ENCODE measurements around the gene RTEL1.

RTEL1 gene

DNA sequence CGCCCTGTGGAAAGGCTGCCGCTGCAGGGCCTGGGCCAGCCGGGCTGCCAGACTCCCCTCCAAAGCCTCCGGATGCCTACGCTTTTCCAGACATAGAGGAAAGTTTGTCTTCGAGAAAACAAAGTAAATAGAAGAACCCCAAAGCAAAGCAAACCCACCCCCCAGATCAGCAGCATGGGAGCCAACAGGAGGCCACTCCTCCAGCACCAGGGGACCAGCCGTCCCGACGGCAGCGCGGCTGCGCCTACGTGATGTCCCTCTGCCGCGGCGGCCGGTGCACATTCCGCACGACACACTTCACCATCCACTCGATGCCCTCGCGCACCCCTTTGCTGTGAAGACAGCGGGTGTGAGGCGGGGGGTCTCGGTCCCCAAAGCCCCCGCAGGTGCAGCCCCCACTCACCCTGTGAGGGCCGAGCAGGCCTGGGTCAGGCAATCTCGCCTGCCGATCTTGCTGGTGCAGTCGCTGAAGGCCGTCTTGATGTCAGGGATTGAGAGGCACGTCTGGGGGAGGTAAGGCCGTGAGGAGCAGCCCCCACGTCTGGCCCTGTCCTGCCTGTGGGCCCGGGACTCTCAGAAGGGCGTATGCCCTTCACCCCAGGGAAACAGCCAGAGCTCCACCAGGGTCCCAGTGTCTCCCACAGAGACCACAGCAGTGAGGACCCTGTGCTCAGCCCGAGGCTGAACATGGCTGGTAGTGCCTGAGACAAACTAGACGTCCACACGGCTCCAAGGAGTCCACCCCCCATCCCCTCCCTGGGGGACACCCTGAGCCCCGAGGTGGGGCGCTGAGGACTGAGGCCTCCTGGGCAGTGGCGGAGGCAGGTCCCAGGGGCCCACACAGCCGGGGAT, 42.3 kb downstream of the RTEL1 start:
- H3K36me3 ChIP-seq (ENCODE audit: insufficient read depth, low read length) = peaks cover 21% of the 10 kb centered on the region
- no peaks in the 10 kb centered on the region for H4K20me1 ChIP-seq (ENCODE audit: insufficient read depth, low read length)
- no peaks in the 10 kb centered on the region for H3K9me3 ChIP-seq (ENCODE audit: low read length)
- no peak overlapping the region for H2AFZ ChIP-seq (ENCODE audit: low read length)
- no peaks in the 10 kb centered on the region for H3K9me2 ChIP-seq (ENCODE audit: low read depth, low read length)
- no peaks in the 10 kb centered on the region for H3F3A ChIP-seq (ENCODE audit: insufficient read depth, low read length)
- H3K9ac ChIP-seq (ENCODE audit: low read length) = no peak overlapping the region
- no peak for TF ChIP-seq EZH2 (IDR thresholded peaks at IDR 0.05; ENCODE audit: borderline replicate concordance, low read length)
- TF ChIP-seq, protein P1, sequence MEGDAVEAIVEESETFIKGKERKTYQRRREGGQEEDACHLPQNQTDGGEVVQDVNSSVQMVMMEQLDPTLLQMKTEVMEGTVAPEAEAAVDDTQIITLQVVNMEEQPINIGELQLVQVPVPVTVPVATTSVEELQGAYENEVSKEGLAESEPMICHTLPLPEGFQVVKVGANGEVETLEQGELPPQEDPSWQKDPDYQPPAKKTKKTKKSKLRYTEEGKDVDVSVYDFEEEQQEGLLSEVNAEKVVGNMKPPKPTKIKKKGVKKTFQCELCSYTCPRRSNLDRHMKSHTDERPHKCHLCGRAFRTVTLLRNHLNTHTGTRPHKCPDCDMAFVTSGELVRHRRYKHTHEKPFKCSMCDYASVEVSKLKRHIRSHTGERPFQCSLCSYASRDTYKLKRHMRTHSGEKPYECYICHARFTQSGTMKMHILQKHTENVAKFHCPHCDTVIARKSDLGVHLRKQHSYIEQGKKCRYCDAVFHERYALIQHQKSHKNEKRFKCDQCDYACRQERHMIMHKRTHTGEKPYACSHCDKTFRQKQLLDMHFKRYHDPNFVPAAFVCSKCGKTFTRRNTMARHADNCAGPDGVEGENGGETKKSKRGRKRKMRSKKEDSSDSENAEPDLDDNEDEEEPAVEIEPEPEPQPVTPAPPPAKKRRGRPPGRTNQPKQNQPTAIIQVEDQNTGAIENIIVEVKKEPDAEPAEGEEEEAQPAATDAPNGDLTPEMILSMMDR (IDR thresholded peaks at IDR 0.05; ENCODE audit: low read length) = no peak
- H3K4me1 ChIP-seq (ENCODE audit: insufficient read depth, low read length, severe bottlenecking) = no peaks in the 10 kb centered on the region
- H3K4me2 ChIP-seq (ENCODE audit: low read length) = no peak overlapping the region
- H3K79me2 ChIP-seq (ENCODE audit: insufficient read depth, low read length) = no peaks in the 10 kb centered on the region
- H3K27ac ChIP-seq (ENCODE audit: low read depth, low read length, poor library complexity, severe bottlenecking) = no peak overlapping the region
- no peak overlapping the region for H3K4me3 ChIP-seq (ENCODE audit: low read depth, low read length, poor library complexity, severe bottlenecking)
- H3K27me3 ChIP-seq (ENCODE audit: insufficient read depth, low read length) = no peaks in the 10 kb centered on the region

DNA sequence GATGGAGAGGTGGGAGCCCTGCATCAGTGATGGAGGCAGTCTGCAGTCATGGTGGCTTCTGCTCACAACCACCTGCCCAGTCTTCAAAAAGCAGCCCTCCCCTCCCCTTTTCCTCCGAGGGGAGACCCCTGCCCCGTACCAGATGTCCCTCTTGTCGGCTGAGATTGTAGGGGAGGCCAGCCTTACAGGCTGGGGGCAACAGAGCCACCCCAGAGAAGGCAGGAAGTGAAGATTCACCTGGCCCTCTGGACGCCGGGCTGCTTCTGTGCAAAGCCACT, 42.9 kb downstream of the RTEL1 start:
- no peaks in the 10 kb centered on the region for H3K27me3 ChIP-seq (ENCODE audit: insufficient read depth, low read length)
- no peak overlapping the region for H3K4me3 ChIP-seq (ENCODE audit: low read depth, low read length, poor library complexity, severe bottlenecking)
- no peak overlapping the region for H3K9ac ChIP-seq (ENCODE audit: low read length)
- no peak overlapping the region for H2AFZ ChIP-seq (ENCODE audit: low read length)
- peaks cover 26% of the 10 kb centered on the region for H3K36me3 ChIP-seq (ENCODE audit: insufficient read depth, low read length)
- no peaks in the 10 kb centered on the region for H3K9me3 ChIP-seq (ENCODE audit: low read length)
- no peaks in the 10 kb centered on the region for H3F3A ChIP-seq (ENCODE audit: insufficient read depth, low read length)
- no peaks in the 10 kb centered on the region for H3K79me2 ChIP-seq (ENCODE audit: insufficient read depth, low read length)
- no peak overlapping the region for H3K4me2 ChIP-seq (ENCODE audit: low read length)
- H4K20me1 ChIP-seq (ENCODE audit: insufficient read depth, low read length) = no peaks in the 10 kb centered on the region
- H3K27ac ChIP-seq (ENCODE audit: low read depth, low read length, poor library complexity, severe bottlenecking) = no peak overlapping the region
- no peaks in the 10 kb centered on the region for H3K4me1 ChIP-seq (ENCODE audit: insufficient read depth, low read length, severe bottlenecking)
- H3K9me2 ChIP-seq (ENCODE audit: low read depth, low read length) = no peaks in the 10 kb centered on the region
- no peak for TF ChIP-seq EZH2 (IDR thresholded peaks at IDR 0.05; ENCODE audit: borderline replicate concordance, low read length)
- TF ChIP-seq, protein P1 (IDR thresholded peaks at IDR 0.05; ENCODE audit: low read length) = no peak

DNA sequence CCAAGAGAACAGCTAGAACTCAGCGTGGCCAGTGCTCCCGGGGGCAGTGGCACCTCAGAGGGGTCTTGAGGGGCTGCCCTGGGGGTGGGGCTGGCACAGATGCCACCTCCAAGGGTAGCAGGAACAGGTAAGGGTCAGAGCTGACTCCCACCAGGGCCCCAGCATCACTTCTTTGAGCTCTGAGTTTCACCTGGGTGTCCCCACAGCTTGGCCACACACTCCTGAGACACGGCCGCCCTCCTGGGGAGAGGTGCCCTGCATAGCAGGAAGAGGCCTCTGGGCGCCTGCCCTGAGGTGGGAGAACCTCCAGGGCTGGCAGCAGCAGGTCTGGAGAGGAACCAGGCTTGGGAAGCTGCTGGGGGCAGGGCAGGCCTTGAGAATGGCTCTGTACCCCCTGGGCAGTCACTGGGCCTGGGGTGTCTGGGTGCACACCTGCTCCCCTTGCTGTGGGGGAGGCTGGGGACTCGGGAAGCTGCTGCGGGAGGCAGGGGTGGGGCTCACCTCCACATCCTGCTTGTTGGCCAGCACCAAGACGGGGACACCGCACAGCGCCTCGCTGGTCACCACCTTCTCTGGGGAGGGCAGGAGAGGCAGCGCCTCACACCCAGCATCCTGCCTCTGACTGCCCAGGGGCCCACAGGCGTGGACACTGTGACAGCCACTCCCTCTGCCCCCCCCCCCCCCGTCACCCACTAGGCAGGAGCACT, 43.4 kb downstream of the RTEL1 start:
- H3K36me3 ChIP-seq (ENCODE audit: insufficient read depth, low read length) = peaks cover 31% of the 10 kb centered on the region
- no peak overlapping the region for H2AFZ ChIP-seq (ENCODE audit: low read length)
- no peaks in the 10 kb centered on the region for H3K79me2 ChIP-seq (ENCODE audit: insufficient read depth, low read length)
- H3K9me3 ChIP-seq (ENCODE audit: low read length) = no peaks in the 10 kb centered on the region
- no peaks in the 10 kb centered on the region for H3K9me2 ChIP-seq (ENCODE audit: low read depth, low read length)
- peaks cover 4% of the 10 kb centered on the region for H3K4me1 ChIP-seq (ENCODE audit: insufficient read depth, low read length, severe bottlenecking)
- no peak overlapping the region for H3K9ac ChIP-seq (ENCODE audit: low read length)
- no peaks in the 10 kb centered on the region for H3K27me3 ChIP-seq (ENCODE audit: insufficient read depth, low read length)
- H4K20me1 ChIP-seq (ENCODE audit: insufficient read depth, low read length) = no peaks in the 10 kb centered on the region
- no peak for TF ChIP-seq EZH2 (IDR thresholded peaks at IDR 0.05; ENCODE audit: borderline replicate concordance, low read length)
- TF ChIP-seq, protein P1 (IDR thresholded peaks at IDR 0.05; ENCODE audit: low read length) = no peak
- H3K4me2 ChIP-seq (ENCODE audit: low read length) = no peak overlapping the region
- H3K4me3 ChIP-seq (ENCODE audit: low read depth, low read length, poor library complexity, severe bottlenecking) = no peak overlapping the region
- H3F3A ChIP-seq (ENCODE audit: insufficient read depth, low read length) = no peaks in the 10 kb centered on the region
- H3K27ac ChIP-seq (ENCODE audit: low read depth, low read length, poor library complexity, severe bottlenecking) = no peak overlapping the region
